HEK293T (cell line): Measurements from ENCODE around the gene NAV2.

Experiments used
- ARNT ChIP-seq: fragments of 450-650 bp; IDR thresholded peaks from 2 replicates; pipeline ENCODE4 v1.6.1; 2017; ENCODE audit warnings: mild to moderate bottlenecking
- BHLHE40 ChIP-seq: fragments of 450-650 bp; IDR thresholded peaks from 2 replicates; pipeline ENCODE4 v1.6.1; 2016; ENCODE audit warnings: mild to moderate bottlenecking, moderate library complexity, borderline replicate concordance
- FOXA1 ChIP-seq: fragments of 450-650 bp; IDR thresholded peaks from 2 replicates; pipeline ENCODE4 v1.6.1; 2016; ENCODE audit warnings: mild to moderate bottlenecking
- FOXK2 ChIP-seq: fragments of 450-650 bp; IDR thresholded peaks from 2 replicates; pipeline ENCODE4 v1.6.1; 2016; ENCODE audit warnings: mild to moderate bottlenecking
- FOXM1 ChIP-seq: fragments of 450-650 bp; IDR thresholded peaks from 2 replicates; pipeline ENCODE4 v1.6.1; 2017; ENCODE audit warnings: mild to moderate bottlenecking, borderline replicate concordance
- HDGF ChIP-seq: fragments of 450-650 bp; IDR thresholded peaks from 2 replicates; pipeline ENCODE4 v1.6.1; 2017; ENCODE audit warnings: antibody characterized with exemption, borderline replicate concordance
- L3MBTL2 ChIP-seq: fragments of 450-650 bp; conservative IDR thresholded peaks from 2 replicates; pipeline ENCODE4 v1.6.1; 2016; ENCODE audit warnings: mild to moderate bottlenecking
- LEF1 ChIP-seq: fragments of 450-650 bp; IDR thresholded peaks from 2 replicates; pipeline ENCODE4 v1.6.1; 2017; ENCODE audit warnings: mild to moderate bottlenecking, borderline replicate concordance
- NFRKB ChIP-seq: fragments of 450-650 bp; IDR thresholded peaks from 2 replicates; pipeline ENCODE4 v1.6.1; 2016; ENCODE audit warnings: mild to moderate bottlenecking, moderate library complexity
- PKNOX1 ChIP-seq: fragments of 450-650 bp; IDR thresholded peaks from 2 replicates; pipeline ENCODE4 v1.6.1; 2016
- SP1 ChIP-seq: fragments of 450-650 bp; IDR thresholded peaks from 2 replicates; pipeline ENCODE4 v1.6.1; 2017
- SUZ12 ChIP-seq: fragments of 450-650 bp; IDR thresholded peaks from 2 replicates; pipeline ENCODE4 v1.6.1; 2016; ENCODE audit warnings: mild to moderate bottlenecking
- TARDBP ChIP-seq: fragments of 450-650 bp; IDR thresholded peaks from 2 replicates; pipeline ENCODE4 v1.6.1; 2016
- ZNF384 ChIP-seq: fragments of 450-650 bp; IDR thresholded peaks from 2 replicates; pipeline ENCODE4 v1.6.1; 2016

GRCh38 chr11:19675397-19675796, 37.2 kb upstream of the NAV2 start:
- no peak for TF ChIP-seq SP1
- no peak for TF ChIP-seq HDGF
- TF ChIP-seq ARNT, result no peak
- TF ChIP-seq LEF1, result no peak
- TF ChIP-seq PKNOX1, result no peak
- no peak for TF ChIP-seq FOXK2
- TF ChIP-seq BHLHE40, result no peak
- TF ChIP-seq FOXA1, result no peak
- TF ChIP-seq FOXM1, result no peak
- TF ChIP-seq SUZ12, result no peak
- TF ChIP-seq NFRKB, result no peak
- TF ChIP-seq TARDBP, result no peak
- TF ChIP-seq ZNF384, result no peak
- TF ChIP-seq L3MBTL2, result no peak
